H9 (cell line): ENCODE data around the gene ATP5F1B. TPM values are rescaled to one million over a fixed set of nuclear protein-coding genes. Genes with fewer than 3 reads are reported as not detected.

ENCODE experiments used
- DNase-seq: peaks from one replicate; pipeline ENCODE4 v3.0.0-alpha.2; 2017
- H2AFZ ChIP-seq: one replicate; pipeline ENCODE4 v1.6.1; 2013; ENCODE audit warnings: mild to moderate bottlenecking, low read length, control low read depth, moderate library complexity
- H2AK5ac ChIP-seq: 2 replicates; pipeline ENCODE4 v1.6.1; 2013; ENCODE audit warnings: low read length, control low read depth, mixed read lengths; ENCODE audit not compliant: insufficient read length
- H2BK120ac ChIP-seq: one replicate; pipeline ENCODE4 v1.6.1; 2013; ENCODE audit warnings: low read depth, mild to moderate bottlenecking, low read length, control low read depth, inconsistent platforms; ENCODE audit not compliant: poor library complexity, severe bottlenecking
- H2BK12ac ChIP-seq: 2 replicates; pipeline ENCODE4 v1.6.1; 2013; ENCODE audit warnings: low read length, control low read depth, mixed read lengths, low read depth; ENCODE audit not compliant: insufficient read length
- H2BK15ac ChIP-seq: 2 replicates; pipeline ENCODE4 v1.6.1; 2013; ENCODE audit warnings: low read depth, low read length, control low read depth
- H2BK20ac ChIP-seq: one replicate; pipeline ENCODE4 v1.6.1; 2013; ENCODE audit warnings: low read depth, mild to moderate bottlenecking, low read length, control low read depth, inconsistent platforms; ENCODE audit not compliant: poor library complexity, severe bottlenecking
- H2BK5ac ChIP-seq: 2 replicates; pipeline ENCODE4 v1.6.1; 2013; ENCODE audit warnings: low read length, control low read depth, mixed read lengths; ENCODE audit not compliant: insufficient read length
- H3K14ac ChIP-seq: 2 replicates; pipeline ENCODE4 v1.6.1; 2013; ENCODE audit warnings: low read length, control low read depth; ENCODE audit not compliant: insufficient read depth
- H3K18ac ChIP-seq: 2 replicates; pipeline ENCODE4 v1.6.1; 2013; ENCODE audit warnings: low read depth, mild to moderate bottlenecking, mixed read lengths, low read length, control low read depth; ENCODE audit not compliant: insufficient read length
- H3K23ac ChIP-seq: 2 replicates; pipeline ENCODE4 v1.6.1; 2013; ENCODE audit warnings: low read length, control low read depth, mixed read lengths, low read depth; ENCODE audit not compliant: insufficient read length
- H3K23me2 ChIP-seq: 2 replicates; pipeline ENCODE4 v1.6.1; 2013; ENCODE audit warnings: low read depth, mild to moderate bottlenecking, mixed read lengths, low read length, control low read depth; ENCODE audit not compliant: insufficient read length, poor library complexity, severe bottlenecking
- H3K27ac ChIP-seq: 2 replicates; pipeline ENCODE4 v1.5.1; 2013; ENCODE audit warnings: low read length, control low read depth, mixed read lengths, low read depth; ENCODE audit not compliant: insufficient read length
- H3K27me3 ChIP-seq: 2 replicates; pipeline ENCODE4 v1.6.1; 2013; ENCODE audit warnings: low read length, control low read depth, inconsistent platforms; ENCODE audit not compliant: insufficient read depth
- H3K4ac ChIP-seq: 2 replicates; pipeline ENCODE4 v1.6.1; 2013; ENCODE audit warnings: low read depth, mild to moderate bottlenecking, control low read depth, inconsistent platforms, low read length, moderate library complexity
- H3K4me1 ChIP-seq: 2 replicates; pipeline ENCODE4 v1.6.1; 2013; ENCODE audit warnings: low read length, control low read depth, inconsistent platforms; ENCODE audit not compliant: insufficient read depth
- H3K4me2 ChIP-seq: 2 replicates; pipeline ENCODE4 v1.6.1; 2013; ENCODE audit warnings: low read length, control low read depth, mixed read lengths; ENCODE audit not compliant: insufficient read length, insufficient read depth
- H3K56ac ChIP-seq: 2 replicates; pipeline ENCODE4 v1.6.1; 2013; ENCODE audit warnings: low read depth, mild to moderate bottlenecking, mixed read lengths, low read length, control low read depth; ENCODE audit not compliant: insufficient read length
- H3K79me1 ChIP-seq: 2 replicates; pipeline ENCODE4 v1.6.1; 2013; ENCODE audit warnings: low read depth, mild to moderate bottlenecking, moderate library complexity, low read length, control low read depth, inconsistent platforms; ENCODE audit not compliant: insufficient read depth, poor library complexity, severe bottlenecking
- H3K79me2 ChIP-seq: 2 replicates; pipeline ENCODE4 v1.6.1; 2013; ENCODE audit warnings: low read length, control low read depth, inconsistent platforms; ENCODE audit not compliant: insufficient read depth
- H3K9ac ChIP-seq: 2 replicates; pipeline ENCODE4 v1.6.1; 2013; ENCODE audit warnings: low read length, control low read depth, mixed read lengths; ENCODE audit not compliant: insufficient read length; ENCODE audit errors: extremely low read depth
- H3K9me3 ChIP-seq: one replicate; pipeline ENCODE4 v1.6.1; 2013; ENCODE audit warnings: low read depth, low read length, inconsistent platforms; ENCODE audit not compliant: control insufficient read depth
- H3T11ph ChIP-seq: one replicate; pipeline ENCODE4 v1.6.1; 2013; ENCODE audit warnings: mild to moderate bottlenecking, low read length, control low read depth, inconsistent platforms
- H4K20me1 ChIP-seq: one replicate; pipeline ENCODE4 v1.6.1; 2013; ENCODE audit not compliant: control insufficient read depth, insufficient read length, insufficient read depth
- H4K5ac ChIP-seq: 2 replicates; pipeline ENCODE4 v1.6.1; 2013; ENCODE audit warnings: low read depth, mild to moderate bottlenecking, mixed read lengths, low read length, control low read depth; ENCODE audit not compliant: insufficient read length
- H4K8ac ChIP-seq: replicated peaks from 2 replicates; pipeline ENCODE4 v1.6.1; 2013; ENCODE audit warnings: low read length, control low read depth, mixed read lengths, low read depth; ENCODE audit not compliant: insufficient read length
- H4K91ac ChIP-seq: 2 replicates; pipeline ENCODE4 v1.6.1; 2013; ENCODE audit warnings: low read depth, mild to moderate bottlenecking, moderate library complexity, mixed read lengths, low read length, control low read depth; ENCODE audit not compliant: insufficient read length
- H3K27ac Mint-ChIP-seq, 3 experiments: 2 replicates in 2 of 3; 3 replicates in 1 of 3; pipeline ENCODE4 v1.8.0; 2020 to 2021; ENCODE audit warnings: mixed read lengths in 3 of 3, mild to moderate bottlenecking in 1 of 3, moderate library complexity in 1 of 3
- H3K27me3 Mint-ChIP-seq: 2 replicates; pipeline ENCODE4 v1.8.0; 2021; ENCODE audit warnings: low read depth, mild to moderate bottlenecking, moderate library complexity, mixed read lengths
- H3K36me3 Mint-ChIP-seq, 3 experiments: 2 replicates in 2 of 3; 3 replicates in 1 of 3; pipeline ENCODE4 v1.8.0; 2020 to 2021; ENCODE audit warnings: low read depth in 3 of 3, mixed read lengths in 3 of 3; ENCODE audit not compliant: insufficient read depth in 1 of 3
- H3K4me1 Mint-ChIP-seq, 2 experiments: 2 replicates each; pipeline ENCODE4 v1.8.0; 2020; ENCODE audit warnings: mixed read lengths in 2 of 2
- H3K4me3 Mint-ChIP-seq, 2 experiments: 2 replicates in 1 of 2; 3 replicates in 1 of 2; pipeline ENCODE4 v1.8.0; 2020 to 2021; ENCODE audit warnings: mild to moderate bottlenecking in 2 of 2, mixed read lengths in 2 of 2, moderate library complexity in 1 of 2
- H3K9me3 Mint-ChIP-seq, 2 experiments: 2 replicates in 1 of 2; 3 replicates in 1 of 2; pipeline ENCODE4 v1.8.0; 2020; ENCODE audit warnings: mild to moderate bottlenecking in 2 of 2, mixed read lengths in 2 of 2, moderate library complexity in 1 of 2
- WGBS: extraction: QIAGEN DNeasy Blood & Tissue Kit; methylation state at CpG from one replicate; pipeline ENCODE4 v1.1.7; 2013; ENCODE audit warnings: missing lambda C conversion rate, low lambda C conversion rate, mixed read lengths; ENCODE audit not compliant: insufficient read length; ENCODE audit errors: extremely low coverage; 5-methylcytosine and 5-hydroxymethylcytosine counted together
- total RNA-seq: library from RNA; stranded (reverse); gene quantifications from 2 replicates; pipeline ENCODE4 v1.2.1, GENCODE V29; 2021
- TF ChIP-seq, protein P1 (sequence below): fragments of 200-600 bp; sonication (generic); conservative IDR thresholded peaks from 3 replicates; pipeline ENCODE4 v1.8.0; 2021; ENCODE audit warnings: antibody characterized with exemption, mild to moderate bottlenecking

ATP5F1B gene
- total RNA-seq, 1 experiment from 2014 or later: 927 TPM

DNA sequence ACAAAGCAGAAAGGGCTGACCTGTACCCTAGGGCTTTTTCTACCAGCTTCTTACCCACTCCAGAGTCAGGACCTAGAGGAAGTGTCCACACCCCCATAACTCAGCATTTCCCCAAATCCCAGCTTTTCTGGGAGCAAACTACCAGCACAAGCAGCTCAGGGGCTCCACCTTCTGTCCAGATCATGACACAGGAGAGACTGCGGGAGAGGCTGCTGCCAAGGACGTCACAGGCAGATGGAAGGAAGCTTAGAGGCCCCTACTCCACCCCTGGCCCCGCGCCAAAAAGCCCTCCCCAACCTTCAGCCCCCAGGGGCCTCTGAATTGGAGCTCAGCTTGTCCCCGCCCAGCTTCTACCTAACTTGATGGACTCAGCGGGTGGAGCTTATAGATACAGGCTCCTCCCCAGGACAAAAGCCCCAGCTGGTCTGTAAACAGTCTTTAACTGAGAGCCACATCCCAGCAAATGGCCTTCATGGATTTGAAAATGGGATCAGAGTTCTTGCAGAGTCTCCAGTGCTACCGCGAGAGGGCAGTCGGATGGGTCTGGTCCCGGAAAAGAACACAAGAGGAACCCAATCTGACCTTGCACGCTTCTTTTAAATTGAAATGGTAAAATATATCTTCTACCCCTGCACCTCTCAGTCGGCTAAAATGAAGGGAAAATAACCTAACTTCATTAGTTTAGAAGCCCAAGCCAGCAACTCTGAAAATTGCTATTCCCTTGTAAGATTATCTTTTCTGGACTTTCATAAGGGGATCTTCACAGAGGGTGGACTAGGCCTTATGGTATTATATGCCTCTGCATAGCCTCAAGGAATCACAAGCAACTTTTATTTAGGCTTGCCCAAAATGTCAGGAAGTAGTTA lies 8.9 kb downstream of the ATP5F1B start:
- Histone ChIP-seq H3K4me1 (peaks cover 9% of the 10 kb centered on the region; the same call in 1 of the 2 replicates), H3K27ac (no peak overlapping the region), H3K23ac (no peak overlapping the region), H3K56ac (no peak overlapping the region), H3K79me2 (no peaks in the 10 kb centered on the region), H3K9ac (no peak overlapping the region), H3K23me2 (peaks cover 25% of the 10 kb centered on the region), H2AFZ (no peak overlapping the region), H4K5ac (no peak overlapping the region), H2BK20ac (no peak overlapping the region), H2AK5ac (no peak overlapping the region), H3K9me3 (no peaks in the 10 kb centered on the region), H4K91ac (no peak overlapping the region), H3K4me2 (peak overlapping the region; percentile 90), H2BK120ac (no peak overlapping the region), H3K4ac (no peak overlapping the region), H3K79me1 (no peaks in the 10 kb centered on the region), H4K8ac (no peak overlapping the region), H3K27me3 (no peaks in the 10 kb centered on the region), H3K18ac (no peak overlapping the region), H3K14ac (no peak overlapping the region), H3T11ph (no peak overlapping the region), H2BK15ac (no peak overlapping the region), H2BK12ac (no peak overlapping the region), H4K20me1 (no peaks in the 10 kb centered on the region), H2BK5ac (no peak overlapping the region)
- Mint-ChIP-seq H3K36me3 (peaks cover 33 to 44% (median 36%) of the 10 kb centered on the region in 3 experiments; a peak in 6 of 7 replicates), H3K27ac (peak overlapping the region; percentile 96 to 98 (median 96); a peak in 6 of 7 replicates), H3K4me3 (peak overlapping the region; percentile 92 to 95), H3K9me3 (peaks cover 0 to 3% of the 10 kb centered on the region in 2 experiments; a peak in 1 of 5 replicates), H3K4me1 (peaks cover 55 to 60% of the 10 kb centered on the region in 2 experiments), H3K27me3 (no peaks in the 10 kb centered on the region)
- TF ChIP-seq, protein P1, sequence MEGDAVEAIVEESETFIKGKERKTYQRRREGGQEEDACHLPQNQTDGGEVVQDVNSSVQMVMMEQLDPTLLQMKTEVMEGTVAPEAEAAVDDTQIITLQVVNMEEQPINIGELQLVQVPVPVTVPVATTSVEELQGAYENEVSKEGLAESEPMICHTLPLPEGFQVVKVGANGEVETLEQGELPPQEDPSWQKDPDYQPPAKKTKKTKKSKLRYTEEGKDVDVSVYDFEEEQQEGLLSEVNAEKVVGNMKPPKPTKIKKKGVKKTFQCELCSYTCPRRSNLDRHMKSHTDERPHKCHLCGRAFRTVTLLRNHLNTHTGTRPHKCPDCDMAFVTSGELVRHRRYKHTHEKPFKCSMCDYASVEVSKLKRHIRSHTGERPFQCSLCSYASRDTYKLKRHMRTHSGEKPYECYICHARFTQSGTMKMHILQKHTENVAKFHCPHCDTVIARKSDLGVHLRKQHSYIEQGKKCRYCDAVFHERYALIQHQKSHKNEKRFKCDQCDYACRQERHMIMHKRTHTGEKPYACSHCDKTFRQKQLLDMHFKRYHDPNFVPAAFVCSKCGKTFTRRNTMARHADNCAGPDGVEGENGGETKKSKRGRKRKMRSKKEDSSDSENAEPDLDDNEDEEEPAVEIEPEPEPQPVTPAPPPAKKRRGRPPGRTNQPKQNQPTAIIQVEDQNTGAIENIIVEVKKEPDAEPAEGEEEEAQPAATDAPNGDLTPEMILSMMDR: peak; percentile 65
- DNase-seq: peak; percentile 100
- WGBS: no CpG with 5 or more reads among the region's 12 CpGs
